Lung microvascular endothelial cell (primary cell): ENCODE results near the gene PRRT1B. TPM values are rescaled to one million over a fixed set of nuclear protein-coding genes. Genes with fewer than 3 reads are reported as not detected.
"Not testable (repeated sequence)": the region's sequence is repeated elsewhere in the genome, so short reads cannot be mapped to it uniquely, and the experiment has no call there.

ENCODE experiments used
- DNase-seq, 2 donors: peaks; one replicate each; pipeline versions ENCODE4 v3.0.0 to v3.0.0-alpha.2; 2010; ENCODE audit warnings: low read depth in 2 of 2
- total RNA-seq: library from RNA; depleted of rRNA; stranded (reverse); fragments of >200 nt; gene quantifications from 2 replicates; pipeline ENCODE4 v1.2.1, GENCODE V29; 2014

The PRRT1B gene
- not detected in 2 replicates for total RNA-seq

- peak in 1 of 2 donors; percentile 12 for DNase-seq
Observed at GRCh38 chr9:131545003-131545785, at the start of gene PRRT1B. Gene PRRT1B, plus strand, starts transcription at chr9:131545523. Its CDS starts 93 bp downstream, at chr9:131545616.

GRCh38 chr9:131495785-131496184 is 49.5 kb upstream of the PRRT1B start:
- no peak for DNase-seq

DNA sequence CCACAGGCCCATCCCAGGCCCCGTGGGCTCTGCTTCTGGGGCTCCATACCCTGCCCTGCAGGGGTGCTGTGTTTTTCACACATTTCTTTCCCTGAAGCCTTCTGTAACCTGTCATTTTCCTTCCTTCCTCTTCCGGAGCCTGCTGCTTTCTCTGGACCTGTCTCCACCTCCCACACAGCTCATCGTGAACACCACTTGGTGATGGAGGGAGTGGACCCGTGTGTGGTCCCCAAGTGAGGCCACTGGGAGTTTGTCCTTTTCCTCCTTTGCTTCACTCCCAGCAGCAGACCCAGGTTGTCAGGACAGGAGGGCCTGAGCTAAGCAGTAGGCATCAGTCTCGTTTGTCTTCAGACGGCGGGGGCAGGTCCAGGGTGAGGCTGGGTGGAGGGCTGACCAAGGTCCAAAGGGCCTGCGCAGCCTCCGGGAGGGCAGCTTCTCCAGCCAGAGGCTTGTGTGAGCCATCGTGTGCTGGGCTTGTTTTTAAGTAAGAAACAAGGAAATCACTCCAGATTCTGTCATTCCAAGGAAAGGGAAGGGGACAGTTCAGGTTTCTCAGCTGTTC is 48.4 kb upstream of the PRRT1B start:
- DNase-seq: no peak

DNA sequence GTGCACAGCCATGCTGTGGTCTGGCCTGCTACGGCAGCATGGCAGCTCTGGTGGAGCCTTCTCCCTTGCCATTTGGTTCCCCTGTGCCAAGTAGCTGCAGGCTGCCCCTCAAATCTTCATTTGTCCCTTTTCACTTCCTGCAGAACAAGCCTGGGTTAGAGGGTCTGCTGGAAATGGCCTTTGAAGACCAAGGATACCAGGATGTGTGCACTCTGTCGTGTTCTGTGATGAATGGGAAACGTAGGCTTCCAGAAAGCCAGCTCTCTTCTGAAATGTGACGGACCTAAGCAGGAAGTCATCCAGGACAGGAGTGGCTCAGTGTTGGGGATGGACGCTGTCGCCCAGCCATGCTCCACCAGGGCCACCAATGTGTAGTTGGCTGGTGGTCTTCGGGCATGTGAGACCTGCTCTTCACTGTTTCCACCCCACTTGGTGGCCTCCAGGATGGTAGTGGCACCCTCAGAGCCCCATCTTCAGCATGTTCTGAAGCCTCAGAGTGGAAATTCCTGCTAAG is 46.0 kb upstream of the PRRT1B start:
- DNase-seq: no peak

DNA sequence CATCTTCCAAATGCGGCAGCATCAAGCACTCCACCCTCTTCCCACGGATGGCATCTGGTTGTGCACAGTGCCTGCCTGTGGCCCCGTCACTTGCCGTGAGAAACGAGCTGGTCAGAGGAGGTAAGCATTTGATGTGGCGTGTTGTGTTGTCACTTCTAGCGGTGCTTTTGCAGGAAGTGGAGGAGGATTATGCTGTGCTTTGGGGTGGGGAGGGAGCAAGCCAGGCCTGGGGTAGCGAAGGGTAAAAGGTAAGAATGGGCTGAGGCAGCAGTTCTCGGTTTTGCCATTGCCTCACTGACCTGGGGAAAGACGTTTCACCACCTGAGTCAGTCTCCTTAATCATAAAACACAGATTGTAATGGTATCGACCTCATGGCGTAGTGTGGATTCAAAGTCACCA is 44.9 kb upstream of the PRRT1B start:
- DNase-seq: no peak

GRCh38 chr9:131500939-131501541 is 44.3 kb upstream of the PRRT1B start:
- no peak for DNase-seq

- DNase-seq: peak; percentile 86 to 92
Observed at GRCh38 chr9:131502781-131503625, 42.3 kb upstream of the PRRT1B start, which contains the start of gene POMT1. Gene POMT1, plus strand, starts transcription at chr9:131502918. Its CDS starts 1,301 bp downstream, at chr9:131504219.

DNA sequence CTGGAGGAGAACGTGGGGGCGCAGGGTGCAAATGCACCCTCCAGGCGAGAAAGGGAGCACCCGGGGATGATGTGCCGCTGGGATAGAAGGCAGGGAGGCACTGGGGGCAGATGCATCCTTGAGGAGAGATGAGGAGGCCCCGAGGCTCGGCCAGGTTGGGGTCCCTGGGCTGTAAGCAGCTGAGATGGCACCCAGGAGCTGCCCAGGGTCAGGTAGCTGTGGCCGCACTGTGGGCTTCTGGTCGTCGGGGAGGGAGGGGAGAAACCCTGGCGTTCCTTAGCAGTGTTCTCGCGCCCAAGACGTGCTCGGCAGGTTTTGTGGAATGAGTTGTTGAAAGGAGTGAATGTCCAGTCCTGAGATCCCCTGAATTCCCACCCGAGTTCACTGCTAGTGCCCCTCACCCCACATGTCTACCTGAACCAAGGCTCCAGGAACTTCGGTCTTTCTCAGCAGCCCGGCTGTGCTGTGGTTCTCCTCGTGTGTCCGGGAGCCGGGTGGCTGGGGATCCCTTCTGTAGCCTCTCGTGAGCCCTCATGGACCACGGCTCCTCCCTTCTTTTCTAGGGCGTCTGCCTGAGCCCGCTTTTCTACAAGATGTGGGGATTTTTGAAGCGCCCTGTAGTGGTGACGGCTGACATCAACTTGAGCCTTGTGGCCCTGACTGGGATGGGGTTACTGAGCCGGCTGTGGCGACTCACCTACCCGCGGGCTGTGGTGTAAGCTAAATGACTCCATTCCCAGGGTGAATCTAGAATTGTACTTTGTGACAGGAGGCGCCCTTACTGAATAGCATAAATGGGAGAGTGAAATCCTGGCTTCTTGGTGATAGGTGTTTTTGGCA is 41.5 kb upstream of the PRRT1B start:
- DNase-seq: peak; percentile 18 to 36

DNA sequence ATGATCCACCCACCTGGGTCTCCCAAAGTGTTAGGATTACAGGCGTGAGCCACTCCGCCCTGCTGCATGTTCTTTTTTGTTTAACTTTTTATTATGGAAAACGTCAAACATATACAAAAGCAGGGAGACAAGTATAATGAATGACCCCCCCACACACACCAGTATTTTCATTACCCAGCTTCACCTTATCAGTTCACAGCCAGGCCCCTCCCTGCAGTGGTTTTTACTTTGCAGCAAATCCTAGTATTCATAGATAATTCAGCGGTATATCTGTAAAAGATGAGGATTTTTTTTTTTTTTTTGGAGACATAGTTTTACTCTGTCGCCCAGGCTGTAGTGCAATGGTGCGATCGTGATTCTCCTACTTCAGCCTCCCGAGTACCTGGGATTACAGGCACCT is 40.3 kb upstream of the PRRT1B start:
- no peak for DNase-seq

DNA sequence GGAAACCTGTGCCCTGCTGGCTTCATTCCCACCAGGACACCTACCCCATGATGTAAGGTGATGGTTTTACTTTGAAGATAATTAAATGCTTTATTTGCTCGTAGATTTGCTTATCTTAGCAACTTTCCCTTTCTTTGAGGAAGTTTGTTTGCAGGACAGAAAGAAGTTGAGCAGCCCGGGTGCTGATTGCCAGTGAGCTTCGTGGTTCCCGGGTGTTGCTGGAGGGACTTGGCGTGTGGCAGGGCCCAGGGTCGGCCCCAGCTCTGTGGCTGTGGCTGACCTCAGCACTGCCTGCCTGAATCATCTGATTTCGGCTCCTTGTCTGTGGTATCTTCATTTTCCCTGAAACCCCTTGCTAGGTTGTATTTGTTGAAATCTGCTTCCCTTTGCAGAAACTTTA is 33.9 kb upstream of the PRRT1B start:
- DNase-seq: no peak

DNA sequence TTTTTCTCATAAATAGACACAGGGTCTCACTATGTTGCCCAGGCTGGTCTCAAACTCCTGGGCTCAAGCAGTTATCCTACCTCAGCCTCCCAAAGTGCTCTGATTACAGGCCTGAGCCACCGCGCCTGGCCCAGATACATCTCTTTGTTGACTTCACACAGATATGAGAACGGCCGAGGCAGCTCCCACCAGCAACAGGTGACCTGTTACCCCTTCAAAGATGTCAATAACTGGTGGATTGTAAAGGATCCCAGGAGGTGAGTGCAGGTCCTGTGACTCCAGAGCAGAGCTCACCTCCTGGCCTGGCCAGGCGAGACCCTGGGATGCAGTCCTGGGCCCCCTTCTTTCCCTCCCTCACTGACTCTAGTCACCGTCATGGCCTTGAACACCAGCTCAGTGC is 33.4 kb upstream of the PRRT1B start:
- no peak for DNase-seq

DNA sequence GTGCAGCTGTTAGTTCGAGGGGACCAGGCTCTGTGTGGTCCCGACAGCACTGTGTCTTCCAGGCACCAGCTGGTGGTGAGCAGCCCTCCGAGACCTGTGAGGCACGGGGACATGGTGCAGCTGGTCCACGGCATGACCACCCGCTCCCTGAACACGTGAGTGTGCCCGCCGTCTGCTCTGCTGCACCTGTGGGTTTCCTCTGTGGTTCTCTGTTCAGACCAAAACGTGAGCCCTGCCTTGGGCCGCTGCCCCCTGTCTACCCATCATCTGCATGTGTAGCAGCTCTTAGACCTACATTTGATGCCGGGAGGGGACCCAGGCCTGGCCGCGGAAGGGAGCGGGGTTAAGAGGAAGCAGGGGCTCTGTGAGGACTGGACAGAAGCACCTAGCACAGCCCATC is 32.1 kb upstream of the PRRT1B start:
- no peak for DNase-seq

GRCh38 chr9:131515559-131516031 is 29.7 kb upstream of the PRRT1B start:
- DNase-seq: not testable (repeated sequence)

DNA sequence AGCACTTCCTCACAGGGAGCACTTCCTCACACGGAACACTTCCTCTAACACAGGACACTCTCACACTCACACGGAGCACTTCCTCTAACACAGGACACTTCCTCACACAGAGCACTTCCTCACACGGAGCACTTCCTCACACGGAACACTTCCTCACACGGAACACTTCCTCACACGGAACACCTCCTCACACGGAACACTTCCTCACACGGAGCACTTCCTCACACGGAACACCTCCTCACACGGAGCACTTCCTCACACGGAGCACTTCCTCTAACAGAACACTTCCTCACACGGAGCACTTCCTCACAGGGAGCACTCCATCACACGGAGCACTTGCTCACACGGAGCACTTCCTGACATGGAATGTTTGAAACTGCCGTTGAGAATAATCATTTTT is 29.2 kb upstream of the PRRT1B start:
- DNase-seq: no peak

DNA sequence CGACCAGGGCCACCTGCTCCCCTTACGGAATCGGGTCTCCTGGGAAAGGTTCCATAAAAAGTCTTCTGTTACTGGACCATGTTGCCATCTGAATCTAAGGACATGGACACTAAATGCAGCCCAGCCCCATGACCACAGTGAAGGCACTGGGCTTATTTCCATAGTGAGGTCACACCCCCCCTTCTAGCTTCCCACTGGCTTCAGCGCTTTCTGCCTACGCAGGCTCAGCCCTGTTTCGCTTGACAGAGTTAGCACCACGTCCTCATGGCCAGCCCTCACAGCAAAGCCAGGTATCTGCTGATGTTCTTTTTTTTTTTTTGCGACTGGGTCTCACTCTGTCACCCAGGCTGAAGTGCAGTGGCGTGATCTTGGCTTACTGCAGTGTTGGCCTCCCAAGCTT is 28.4 kb upstream of the PRRT1B start:
- no peak for DNase-seq

- no peak for DNase-seq
Observed at GRCh38 chr9:131517761-131518190, 27.5 kb upstream of the PRRT1B start.

GRCh38 chr9:131518553-131518952 is 26.8 kb upstream of the PRRT1B start:
- no peak for DNase-seq

GRCh38 chr9:131520503-131520902 is 24.8 kb upstream of the PRRT1B start:
- no peak for DNase-seq

- DNase-seq: no peak
Observed at GRCh38 chr9:131521203-131521602, 24.1 kb upstream of the PRRT1B start.

DNA sequence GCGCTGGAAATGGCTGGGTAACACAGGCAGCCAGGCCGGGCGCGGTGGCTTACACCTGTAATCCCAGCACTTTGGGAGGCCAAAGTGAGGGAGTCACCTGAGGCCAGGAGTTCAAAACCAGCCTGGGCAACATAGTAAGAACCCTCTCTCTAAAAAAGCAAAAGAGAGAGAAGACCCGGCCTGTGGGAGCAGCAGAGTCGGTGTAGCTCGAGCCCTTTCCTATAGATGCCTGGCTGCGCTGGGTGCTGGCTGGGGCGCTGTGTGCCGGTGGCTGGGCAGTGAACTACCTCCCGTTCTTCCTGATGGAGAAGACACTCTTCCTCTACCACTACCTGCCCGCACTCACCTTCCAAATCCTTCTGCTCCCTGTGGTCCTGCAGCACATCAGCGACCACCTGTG is 23.5 kb upstream of the PRRT1B start:
- no peak for DNase-seq
